Osteoblast (primary cell): Measurements from ENCODE around the gene SHISA4. TPM values are rescaled to one million over a fixed set of nuclear protein-coding genes. Genes with fewer than 3 reads are reported as not detected.

Experiments
- DNase-seq: peaks from one replicate; pipeline ENCODE4 v3.0.0; 2011; ENCODE audit warnings: low spot score, mixed read lengths; ENCODE audit not compliant: insufficient read length; ENCODE audit errors: missing footprints
- H2AFZ ChIP-seq: 2 replicates; pipeline ENCODE4 v1.6.0; 2011; ENCODE audit warnings: mild to moderate bottlenecking, low read length
- H3K27ac ChIP-seq: 2 replicates; pipeline ENCODE4 v1.5.1; 2011; ENCODE audit warnings: mild to moderate bottlenecking, low read depth, low read length, moderate library complexity
- H3K27me3 ChIP-seq: 2 replicates; pipeline ENCODE4 v1.6.0; 2012; ENCODE audit warnings: mild to moderate bottlenecking, control low read depth, inconsistent platforms, low read length, moderate library complexity; ENCODE audit not compliant: insufficient read depth
- H3K36me3 ChIP-seq: 2 replicates; pipeline ENCODE4 v1.5.1; 2011; ENCODE audit warnings: mild to moderate bottlenecking, low read length, control low read depth, moderate library complexity; ENCODE audit not compliant: insufficient read depth
- H3K4me1 ChIP-seq: 2 replicates; pipeline ENCODE4 v1.5.1; 2011; ENCODE audit warnings: mild to moderate bottlenecking, low read length, control low read depth, moderate library complexity; ENCODE audit not compliant: insufficient read depth
- H3K4me2 ChIP-seq: 2 replicates; pipeline ENCODE4 v1.6.0; 2011; ENCODE audit warnings: mild to moderate bottlenecking, low read length; ENCODE audit not compliant: insufficient read depth
- H3K4me3 ChIP-seq: fragments of 200-600 bp; sonication (generic); 3 replicates; pipeline ENCODE4 v1.5.1; 2012; ENCODE audit warnings: mild to moderate bottlenecking, low read length, inconsistent platforms; ENCODE audit not compliant: insufficient read depth
- H3K79me2 ChIP-seq: 2 replicates; pipeline ENCODE4 v1.6.0; 2012; ENCODE audit warnings: mild to moderate bottlenecking, low read length, control low read depth, inconsistent platforms; ENCODE audit not compliant: insufficient read depth
- H3K9me3 ChIP-seq: 2 replicates; pipeline ENCODE4 v1.5.1; 2011; ENCODE audit warnings: low read depth, low read length, control low read depth
- H4K20me1 ChIP-seq: 2 replicates; pipeline ENCODE4 v1.6.0; 2012; ENCODE audit warnings: mild to moderate bottlenecking, low read length, control low read depth; ENCODE audit not compliant: insufficient read depth
- CTCF ChIP-seq: IDR thresholded peaks from 2 replicates; pipeline ENCODE4 v1.5.1; 2011; ENCODE audit warnings: mild to moderate bottlenecking, low read depth, low read length, moderate library complexity; ENCODE audit errors: extremely low read depth
- total RNA-seq: library from RNA; depleted of rRNA; stranded (reverse); fragments of >200 nt; gene quantifications from 2 replicates; pipeline ENCODE4 v1.2.3, GENCODE V29; 2012

Gene SHISA4
- total RNA-seq, 1 donor = 25.3 TPM

DNA sequence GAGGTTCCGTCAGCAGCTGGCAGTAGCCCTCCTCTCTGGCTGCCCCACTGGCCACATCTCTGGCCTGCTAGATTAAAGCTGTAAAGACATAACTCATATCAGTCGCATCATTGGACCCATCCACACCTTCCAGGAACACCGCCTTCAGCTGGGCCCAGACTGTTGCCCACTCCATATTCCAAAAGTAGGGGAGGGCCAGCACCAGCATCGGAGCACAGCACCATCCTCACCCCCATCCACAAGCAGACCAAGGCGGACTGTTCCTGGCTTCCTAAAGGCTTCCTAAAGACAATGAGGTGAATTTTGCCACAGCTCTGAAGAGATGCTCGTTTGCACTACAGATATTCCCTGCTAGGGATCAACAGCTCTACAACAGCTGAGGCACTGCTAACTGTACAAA is 3.5 kb downstream of the SHISA4 start:
- TF ChIP-seq CTCF = no peak

GRCh38 chr1:201893431-201893830 is 4.7 kb downstream of the SHISA4 start:
- H3K4me2 ChIP-seq = no peak overlapping the region
- H3K27me3 ChIP-seq = no peaks in the 10 kb centered on the region
- no peak for TF ChIP-seq CTCF
- no peaks in the 10 kb centered on the region for H3K9me3 ChIP-seq
- peaks cover 10% of the 10 kb centered on the region for H4K20me1 ChIP-seq
- H3K36me3 ChIP-seq = peaks cover 19% of the 10 kb centered on the region
- no peak overlapping the region for H2AFZ ChIP-seq
- no peak for DNase-seq
- peaks cover 32% of the 10 kb centered on the region for H3K4me1 ChIP-seq
- no peaks in the 10 kb centered on the region for H3K79me2 ChIP-seq
- H3K27ac ChIP-seq = no peak overlapping the region
- H3K4me3 ChIP-seq = no peak overlapping the region

More for the DNA sequence above, 3.5 kb downstream of the SHISA4 start:
- Histone ChIP-seq H3K4me1 (peaks cover 30% of the 10 kb centered on the region), H3K9me3 (no peaks in the 10 kb centered on the region), H2AFZ (no peak overlapping the region), H3K36me3 (peaks cover 12% of the 10 kb centered on the region), H3K27me3 (no peaks in the 10 kb centered on the region), H3K27ac (no peak overlapping the region), H4K20me1 (peaks cover 10% of the 10 kb centered on the region), H3K79me2 (no peaks in the 10 kb centered on the region), H3K4me3 (no peak overlapping the region), H3K4me2 (no peak overlapping the region)
- no peak for DNase-seq

GRCh38 chr1:201894343-201895119 is 5.8 kb downstream of the SHISA4 start:
- no peaks in the 10 kb centered on the region for H3K9me3 ChIP-seq
- peaks cover 9% of the 10 kb centered on the region for H4K20me1 ChIP-seq
- no peak overlapping the region for H3K27ac ChIP-seq
- H3K36me3 ChIP-seq = peaks cover 19% of the 10 kb centered on the region
- H3K79me2 ChIP-seq = no peaks in the 10 kb centered on the region
- no peak overlapping the region for H2AFZ ChIP-seq
- no peaks in the 10 kb centered on the region for H3K27me3 ChIP-seq
- no peak for DNase-seq
- no peak overlapping the region for H3K4me3 ChIP-seq
- H3K4me2 ChIP-seq = no peak overlapping the region
- peaks cover 25% of the 10 kb centered on the region for H3K4me1 ChIP-seq
- TF ChIP-seq CTCF = no peak

DNA sequence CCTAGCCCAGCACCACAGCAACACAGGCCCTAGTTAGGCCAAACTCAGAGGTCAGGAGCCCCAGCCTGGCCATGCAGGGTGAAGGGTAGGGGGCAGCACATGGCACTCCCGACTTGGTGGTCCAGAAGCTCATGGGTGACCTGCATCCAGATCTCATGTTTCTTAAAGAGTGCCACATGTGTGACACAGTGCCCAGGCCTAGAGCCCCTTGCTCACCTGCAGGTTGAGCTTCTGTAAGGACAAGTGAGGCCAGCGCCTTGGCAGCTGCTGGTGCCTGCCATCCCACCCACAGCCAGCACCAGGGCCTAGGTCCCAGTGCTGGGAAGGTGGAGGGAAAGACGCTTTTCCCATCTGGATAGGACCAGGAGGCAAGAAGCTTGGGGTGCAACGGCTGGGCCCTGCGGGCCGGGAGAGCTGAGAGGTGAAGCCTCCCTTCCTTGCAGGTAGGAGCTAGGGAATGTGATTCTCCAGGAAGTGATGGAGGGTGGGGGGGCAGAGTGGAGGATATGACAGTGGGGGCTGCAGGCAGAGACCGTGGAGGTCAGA is 6.5 kb downstream of the SHISA4 start:
- Histone ChIP-seq H2AFZ (no peak overlapping the region), H3K4me1 (peaks cover 22% of the 10 kb centered on the region), H3K79me2 (no peaks in the 10 kb centered on the region), H4K20me1 (peaks cover 2% of the 10 kb centered on the region), H3K36me3 (peaks cover 24% of the 10 kb centered on the region), H3K9me3 (no peaks in the 10 kb centered on the region), H3K4me3 (no peak overlapping the region), H3K27ac (no peak overlapping the region), H3K4me2 (no peak overlapping the region), H3K27me3 (no peaks in the 10 kb centered on the region)
- DNase-seq = no peak
- no peak for TF ChIP-seq CTCF
